Hippocampal formation (tissue), 2 donors: ENCODE measurements around the gene FMO5.
"Not testable (repeated sequence)": the region's sequence is repeated elsewhere in the genome, so short reads cannot be mapped to it uniquely, and the experiment has no call there.

Source experiments
- DNase-seq, 2 donors: peaks; one replicate each; lab custom pipeline; 2025; lab: John Stamatoyannopoulos, UW

Gene FMO5

GRCh38 chr1:147238925-147239820 lies 14.0 kb upstream of the FMO5 start:
- no peak for DNase-seq

DNA sequence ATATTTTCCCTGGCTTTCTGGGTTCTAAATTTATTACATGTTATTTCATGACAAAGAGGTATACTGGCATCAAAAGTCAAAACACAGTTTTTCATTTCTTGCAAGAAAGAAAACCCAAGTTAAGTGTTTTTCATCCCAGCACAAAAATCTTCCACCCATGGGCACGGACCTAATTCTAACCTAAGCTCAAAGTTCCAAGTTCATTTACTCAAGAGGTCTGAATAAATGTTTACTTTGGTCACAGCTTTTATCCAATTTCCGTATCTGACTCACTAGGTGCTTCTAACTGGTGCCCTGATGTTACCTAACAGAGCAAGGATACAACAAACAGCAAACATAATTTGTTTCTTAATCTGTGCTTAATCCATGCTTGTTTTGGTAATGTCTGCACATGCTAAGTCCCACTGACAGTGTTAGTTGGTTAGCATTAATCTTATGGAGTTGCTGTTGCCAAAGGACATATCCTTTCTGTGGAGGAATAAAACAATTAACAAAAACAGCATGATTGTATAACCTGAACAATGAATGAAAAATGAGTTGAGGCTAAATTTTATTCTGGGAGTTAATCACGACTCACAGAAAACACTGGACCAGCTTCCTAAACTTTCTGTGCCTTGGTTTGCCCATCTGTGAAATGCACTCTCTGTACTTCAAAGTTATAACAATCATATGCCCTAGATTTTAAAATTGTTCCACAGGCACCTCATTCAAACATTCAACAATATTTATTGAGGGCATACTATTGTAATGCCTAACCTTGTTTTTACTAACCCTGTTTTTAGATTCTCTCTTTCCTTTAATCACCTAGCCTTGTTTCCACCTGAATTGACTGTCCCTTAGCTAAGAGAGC lies 13.1 kb upstream of the FMO5 start:
- DNase-seq: no peak

- DNase-seq: no peak
Measured at GRCh38 chr1:147236959-147237791, 12.0 kb upstream of the FMO5 start.

GRCh38 chr1:147236448-147236847 lies 11.3 kb upstream of the FMO5 start:
- DNase-seq: no peak

- no peak for DNase-seq
Measured at GRCh38 chr1:147235822-147236221, 10.7 kb upstream of the FMO5 start.

DNA sequence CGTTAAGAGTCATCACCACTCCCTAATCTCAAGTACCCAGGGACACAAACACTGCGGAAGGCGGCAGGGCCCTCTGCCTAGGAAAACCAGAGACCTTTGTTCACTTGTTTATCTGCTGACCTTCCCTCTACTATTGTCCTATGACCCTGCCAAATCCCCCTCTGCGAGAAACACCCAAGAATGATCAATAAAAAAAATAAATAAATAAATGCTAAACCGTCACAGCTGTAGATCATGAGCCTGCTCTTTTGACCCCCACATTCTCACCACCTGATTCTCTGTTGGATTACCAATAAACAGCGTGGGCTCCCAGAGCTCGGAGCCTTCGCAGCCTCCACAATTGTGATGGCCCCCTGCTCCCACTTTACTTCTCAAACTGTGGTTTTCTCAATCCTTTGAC lies 8.8 kb upstream of the FMO5 start:
- DNase-seq: not testable (repeated sequence)

DNA sequence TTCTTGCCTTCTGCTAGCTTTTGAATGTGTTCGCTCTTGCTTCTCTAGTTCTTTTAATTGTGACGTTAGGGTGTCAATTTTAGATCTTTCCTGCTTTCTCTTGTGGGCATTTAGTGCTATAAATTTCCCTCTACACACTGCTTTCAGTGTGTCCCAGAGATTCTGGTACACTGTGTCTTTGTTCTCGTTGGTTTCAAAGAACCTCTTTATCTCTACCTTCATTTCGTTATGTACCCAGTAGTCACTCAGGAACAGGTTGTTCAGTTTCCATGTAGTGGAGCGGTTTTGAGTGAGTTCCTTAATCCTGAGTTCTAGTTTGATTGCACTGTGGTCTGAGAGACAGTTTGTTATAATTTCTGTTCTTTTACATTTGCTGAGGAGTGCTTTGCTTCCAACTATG lies 5.9 kb upstream of the FMO5 start:
- DNase-seq: not testable (repeated sequence)

GRCh38 chr1:147223740-147224615 lies 1.2 kb downstream of the FMO5 start:
- no peak for DNase-seq

GRCh38 chr1:147218606-147219005 lies 6.5 kb downstream of the FMO5 start:
- DNase-seq: no peak

GRCh38 chr1:147217141-147217540 lies 8.0 kb downstream of the FMO5 start:
- no peak for DNase-seq

DNA sequence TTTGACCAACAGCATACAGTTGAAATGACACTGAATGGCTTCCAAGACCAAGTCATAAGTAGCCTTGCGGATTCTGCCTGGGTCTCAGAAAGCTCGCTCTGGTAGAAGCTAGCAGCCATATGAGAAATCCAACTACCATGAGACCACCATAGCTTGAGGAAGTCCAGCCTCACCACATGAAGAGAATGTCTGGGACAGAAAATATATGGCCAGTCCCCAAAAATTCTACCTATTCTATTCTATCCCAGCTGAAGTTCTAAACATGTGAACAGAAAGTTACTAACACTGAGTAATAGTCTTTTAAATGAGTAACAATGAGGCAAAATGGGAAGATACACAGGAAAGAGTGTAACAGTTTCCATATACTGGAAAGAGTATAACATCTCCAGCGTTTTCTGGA lies 9.0 kb downstream of the FMO5 start:
- DNase-seq: no peak

- no peak for DNase-seq
Measured at GRCh38 chr1:147215540-147215916, 9.6 kb downstream of the FMO5 start.

DNA sequence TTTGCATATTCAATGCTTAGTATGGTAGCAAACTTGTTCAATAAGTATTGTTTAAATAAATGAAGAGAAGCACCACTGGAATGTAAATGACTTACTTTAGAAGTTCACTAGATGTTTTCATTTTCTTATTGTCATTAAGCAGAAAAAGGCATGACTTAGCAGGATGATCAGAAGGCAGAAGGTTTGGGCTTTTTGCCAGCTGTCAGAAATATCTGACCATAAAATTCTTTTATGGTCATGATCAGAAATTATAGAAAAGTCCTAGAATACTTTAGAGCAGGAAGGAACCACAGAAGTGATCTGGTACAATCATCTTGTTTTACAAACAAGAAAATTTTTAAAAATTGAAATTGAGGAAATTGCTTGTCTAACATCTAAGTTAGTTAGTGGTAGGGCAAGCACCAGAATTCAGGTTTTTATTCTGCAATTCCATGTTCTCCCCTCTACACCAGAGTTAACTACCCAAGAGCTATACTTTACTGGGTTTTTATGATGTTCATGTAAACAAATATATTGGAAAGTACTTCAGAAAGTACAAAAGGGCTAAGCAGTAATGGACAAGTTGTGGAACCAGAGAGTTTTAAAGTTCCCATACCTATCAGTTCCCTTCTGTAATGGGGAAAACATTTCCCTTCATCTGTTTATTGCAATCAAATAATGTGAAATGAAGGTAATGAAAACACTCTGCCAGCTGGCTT lies 10.1 kb downstream of the FMO5 start:
- DNase-seq: no peak

DNA sequence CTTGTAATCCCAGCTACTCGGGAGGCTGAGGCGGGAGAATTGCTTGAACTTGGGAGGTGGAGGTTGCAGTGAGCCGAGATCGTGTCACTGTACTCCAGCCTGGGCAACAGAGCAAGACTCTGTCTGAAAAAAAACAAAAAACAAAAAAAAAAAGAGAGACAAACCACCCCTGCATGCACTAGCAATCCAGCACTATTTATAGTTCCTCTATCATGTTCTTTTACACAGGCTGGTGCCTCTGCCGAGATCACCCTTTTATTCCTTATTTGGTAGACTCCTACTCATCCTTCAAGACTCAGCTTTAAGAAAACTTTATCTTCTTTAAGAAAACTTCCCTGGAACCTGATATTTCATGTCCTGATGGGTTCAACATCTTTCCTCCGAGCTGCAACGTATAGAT lies 10.8 kb downstream of the FMO5 start:
- no peak for DNase-seq

- DNase-seq: no peak
Measured at GRCh38 chr1:147213271-147213670, 11.9 kb downstream of the FMO5 start.

DNA sequence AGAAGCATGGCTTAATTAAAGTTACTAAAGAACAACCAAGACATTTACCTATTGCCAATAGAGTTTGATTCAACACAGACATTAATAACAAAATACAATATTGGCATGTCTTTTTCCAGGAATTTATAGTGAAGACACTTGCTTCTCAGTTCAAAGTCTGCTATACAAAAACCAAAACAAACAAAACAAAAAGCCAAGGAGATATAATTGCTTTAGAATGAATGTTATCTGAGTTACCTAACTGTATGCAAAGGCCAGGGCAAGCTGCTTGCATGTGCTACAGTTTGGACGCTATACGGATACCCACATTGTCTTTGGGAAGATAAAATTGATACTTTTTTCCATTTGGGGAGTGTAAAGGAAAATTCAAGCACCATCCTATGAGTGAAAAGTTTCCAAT lies 13.6 kb downstream of the FMO5 start:
- no peak for DNase-seq

DNA sequence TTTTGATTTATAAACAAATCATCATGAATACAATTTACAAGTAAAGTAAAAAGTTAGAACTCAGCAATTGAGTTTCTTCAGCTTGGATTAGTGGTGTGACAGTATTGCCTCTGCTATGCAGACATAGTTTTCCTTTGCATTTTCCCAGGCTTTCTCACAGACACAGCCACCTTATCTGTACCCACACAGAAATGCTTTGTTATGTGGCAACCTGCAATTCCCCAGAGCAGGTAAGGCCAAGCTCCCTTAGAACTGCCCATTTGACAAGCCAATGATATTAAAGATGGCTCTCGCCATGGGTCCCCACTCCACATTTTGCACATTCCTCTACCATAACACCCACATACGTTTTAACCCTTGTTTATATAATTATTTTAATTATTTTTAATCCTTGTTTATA lies 14.2 kb downstream of the FMO5 start:
- DNase-seq: no peak

GRCh38 chr1:147209825-147210821 lies 15.0 kb downstream of the FMO5 start:
- DNase-seq: no peak

GRCh38 chr1:147208619-147209018 lies 16.5 kb downstream of the FMO5 start:
- no peak for DNase-seq
